A204.1 (cell line): ENCODE data around the gene TLE2.
"Not testable (repeated sequence)": the region's sequence is repeated elsewhere in the genome, so short reads cannot be mapped to it uniquely, and the experiment has no call there.

Source experiments
- FAIRE-seq: peaks from 2 replicates; lab custom pipeline; 2012; peaks lifted over from hg19 to GRCh38; lab: Jason Lieb, UNC

TLE2 gene

DNA sequence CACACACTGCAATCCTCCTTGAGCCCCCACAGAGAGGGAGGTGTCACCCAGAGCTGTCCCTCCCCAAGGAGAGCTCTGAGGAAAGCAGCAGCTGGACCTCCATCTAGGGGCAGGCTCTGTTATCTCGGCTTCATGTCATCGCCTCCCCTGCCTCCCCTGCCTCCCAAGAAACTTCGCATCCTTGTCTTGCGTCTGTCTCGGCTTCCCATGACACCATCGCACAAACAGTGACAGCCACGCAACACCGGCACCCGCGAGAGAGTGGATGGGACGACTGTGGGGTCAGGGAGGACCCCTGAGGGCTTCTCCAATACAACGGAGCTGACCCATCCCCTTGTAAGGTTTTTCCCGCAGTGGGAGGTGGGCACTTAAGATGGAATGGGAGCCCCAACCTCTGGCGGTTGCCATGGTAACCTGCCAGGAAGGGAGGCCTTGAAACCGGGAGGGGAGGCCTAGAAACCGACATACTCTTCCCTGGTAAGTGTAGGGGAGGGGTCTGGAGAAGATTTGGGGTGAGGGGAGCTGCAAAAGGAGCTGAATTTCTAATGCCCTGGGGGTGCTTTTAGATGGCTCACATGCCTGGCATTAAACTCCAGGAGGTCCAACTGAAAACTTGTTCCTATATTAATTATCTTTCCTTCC, 16.3 kb downstream of the TLE2 start:
- FAIRE-seq: no peak

DNA sequence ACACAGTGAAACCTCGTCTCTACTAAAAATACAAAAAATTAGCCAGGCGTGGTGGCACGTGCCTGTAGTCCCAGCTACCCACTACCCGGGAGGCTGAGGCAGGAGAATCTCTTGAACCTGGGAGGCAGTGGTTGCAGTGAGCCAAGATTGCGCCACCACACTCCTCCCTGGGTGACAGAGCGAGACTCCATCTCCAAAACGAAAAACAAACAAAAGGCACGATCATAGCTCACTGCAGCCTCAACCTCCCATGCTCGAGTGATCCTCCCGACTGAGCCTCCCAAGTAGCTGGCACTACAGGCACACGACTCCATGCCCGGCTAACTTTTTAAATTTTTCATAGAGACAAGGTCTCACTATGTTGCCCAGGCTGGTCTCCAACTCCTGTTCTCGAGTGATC, 17.0 kb downstream of the TLE2 start:
- not testable (repeated sequence) for FAIRE-seq

DNA sequence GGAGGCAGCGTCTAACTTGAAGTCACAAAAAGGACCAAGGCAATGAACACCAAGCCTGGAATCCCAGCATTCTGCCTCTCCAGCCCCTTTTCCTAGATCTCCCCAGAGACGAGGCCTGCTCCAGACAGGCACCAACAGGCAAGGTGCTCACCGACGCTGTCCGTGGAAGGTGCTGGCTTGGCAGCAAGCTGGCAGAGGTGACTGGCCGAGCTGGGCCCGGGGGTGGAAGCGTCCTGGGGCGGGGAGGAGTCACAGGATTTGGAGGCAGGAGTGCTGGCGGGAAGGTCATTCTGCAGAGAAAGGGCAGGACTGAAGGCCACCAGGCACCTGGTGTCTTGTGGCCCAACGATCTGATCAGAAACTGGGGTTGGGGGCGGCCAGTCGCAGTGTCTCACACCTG, 18.2 kb downstream of the TLE2 start:
- FAIRE-seq: no peak

DNA sequence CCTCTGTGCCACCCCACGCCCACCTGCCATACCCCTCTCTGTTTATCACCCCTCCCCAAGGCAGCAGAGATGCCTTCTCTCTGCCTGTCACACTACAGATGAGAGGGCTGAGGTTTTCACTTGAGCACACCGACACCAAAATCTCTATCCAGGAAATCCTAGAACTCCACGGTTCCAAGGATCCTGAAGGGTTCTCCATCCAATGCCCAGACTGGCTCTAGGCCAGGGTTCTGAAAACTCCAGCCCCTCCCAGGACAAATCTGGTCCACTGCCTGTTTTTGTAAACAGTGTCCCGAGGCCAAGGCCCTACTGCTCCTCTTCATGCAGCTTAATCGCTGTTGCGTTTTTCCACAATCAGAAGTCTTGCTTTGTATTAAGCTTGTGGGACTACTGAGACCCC, 20.1 kb downstream of the TLE2 start:
- FAIRE-seq: no peak

DNA sequence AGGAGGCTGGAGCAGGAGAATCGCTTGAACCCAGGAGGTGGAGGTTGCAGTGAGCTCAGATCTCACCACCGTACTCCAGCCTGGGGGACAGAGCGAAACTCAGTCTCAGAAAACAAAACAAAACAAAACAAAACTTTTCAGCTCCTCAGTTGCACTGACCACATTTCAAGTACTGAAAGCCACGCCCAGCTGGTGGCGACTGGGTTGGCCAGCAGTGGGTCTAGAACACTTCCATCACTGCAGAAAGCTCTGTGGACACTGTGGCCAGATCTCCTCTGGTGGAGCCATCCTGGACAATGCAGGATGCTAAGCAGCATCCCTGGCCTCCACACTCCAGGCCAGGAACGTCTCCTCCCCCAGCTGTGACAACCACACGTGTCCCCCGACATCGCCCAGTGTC, 21.1 kb downstream of the TLE2 start:
- no peak for FAIRE-seq

DNA sequence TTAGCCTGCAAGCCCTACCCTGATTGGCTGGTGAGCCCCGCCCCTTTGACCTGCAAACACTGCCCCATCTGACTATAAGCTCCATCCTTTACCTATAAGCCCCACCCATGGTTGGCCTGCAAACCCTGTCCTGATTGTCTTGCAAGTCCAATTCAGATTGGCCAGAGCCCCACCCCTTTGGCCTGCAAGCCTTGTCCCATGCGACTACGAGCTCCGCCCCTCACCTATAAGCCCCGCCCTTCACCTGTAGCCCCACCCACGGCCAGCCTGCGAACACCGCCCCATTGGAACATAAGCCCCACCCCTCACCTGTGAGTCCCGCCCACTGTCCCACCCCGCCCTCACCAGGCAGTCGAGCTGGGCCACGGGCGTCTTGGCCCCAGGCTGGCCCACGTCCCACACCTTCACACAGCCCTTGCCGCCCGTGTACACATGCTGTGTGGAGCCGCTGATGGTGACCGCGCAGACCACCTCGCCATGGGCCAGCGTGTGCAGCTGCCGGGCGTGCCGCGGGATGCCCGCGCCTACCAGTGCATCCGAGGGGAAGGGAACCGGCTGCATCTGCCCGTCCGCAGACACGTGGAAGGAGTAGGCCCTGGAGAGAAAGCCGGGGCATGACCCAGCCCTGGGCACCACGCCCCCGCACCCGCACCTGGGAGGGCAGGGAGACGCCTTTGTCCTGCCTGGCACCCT, 22.9 kb downstream of the TLE2 start:
- FAIRE-seq: no peak

DNA sequence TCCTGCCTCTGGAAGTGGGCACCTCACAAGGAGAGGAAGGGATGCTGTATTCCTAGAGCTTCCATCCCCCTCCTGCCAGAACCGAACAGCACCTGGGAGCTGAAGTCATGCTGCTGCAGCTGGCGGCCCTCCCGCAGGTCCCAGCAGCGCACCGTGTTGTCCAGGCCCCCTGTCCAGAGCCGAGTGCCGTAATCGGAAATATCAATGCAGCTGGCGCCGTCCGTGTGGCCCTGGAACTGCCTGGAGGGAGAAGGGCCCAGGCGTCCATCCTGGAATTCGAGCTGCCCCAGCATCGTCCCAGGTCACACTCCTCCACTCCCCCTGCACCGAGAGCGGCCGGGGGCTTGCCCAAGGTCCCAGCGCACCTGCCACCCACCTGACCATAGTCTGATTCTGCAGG, 23.7 kb downstream of the TLE2 start:
- FAIRE-seq: no peak

DNA sequence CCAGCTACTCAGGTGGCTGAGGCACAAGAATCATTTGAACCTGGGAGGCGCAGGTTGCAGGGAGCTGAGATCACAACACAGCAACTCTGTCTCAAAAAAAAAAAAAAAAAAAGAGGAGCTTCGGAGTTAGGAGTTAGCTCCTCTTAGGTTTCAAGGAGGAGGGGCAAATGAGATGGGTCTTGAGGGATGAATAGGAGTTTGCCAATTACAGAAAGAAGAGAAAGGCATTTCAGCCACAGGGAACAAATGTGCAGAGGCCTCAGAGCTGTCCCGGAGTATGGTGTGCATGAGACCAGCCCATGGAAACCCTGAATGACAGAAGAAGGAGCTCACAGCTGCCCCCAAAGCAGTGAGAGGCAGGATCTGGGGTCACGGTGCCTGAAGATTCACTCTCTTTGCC, 24.6 kb downstream of the TLE2 start:
- no peak for FAIRE-seq

DNA sequence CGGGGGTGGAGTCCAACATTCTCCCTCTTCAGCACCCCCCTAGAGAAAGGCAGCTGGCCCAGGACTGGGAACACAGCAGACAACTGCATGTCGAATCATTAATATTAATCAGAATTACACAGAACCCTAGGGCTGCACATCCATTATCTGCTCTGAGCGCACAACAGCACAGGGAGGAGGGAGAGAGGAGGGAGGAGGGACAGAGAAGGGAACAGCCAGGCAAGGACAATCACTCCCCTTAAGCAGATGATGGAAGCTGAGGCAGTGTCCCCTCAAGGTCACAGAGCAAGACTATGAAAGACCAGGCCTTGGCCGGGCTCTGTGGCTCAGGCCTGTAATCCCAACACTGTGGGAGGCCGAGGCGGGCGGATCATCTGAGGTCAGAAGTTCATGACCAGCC, 26.0 kb downstream of the TLE2 start:
- FAIRE-seq: no peak

DNA sequence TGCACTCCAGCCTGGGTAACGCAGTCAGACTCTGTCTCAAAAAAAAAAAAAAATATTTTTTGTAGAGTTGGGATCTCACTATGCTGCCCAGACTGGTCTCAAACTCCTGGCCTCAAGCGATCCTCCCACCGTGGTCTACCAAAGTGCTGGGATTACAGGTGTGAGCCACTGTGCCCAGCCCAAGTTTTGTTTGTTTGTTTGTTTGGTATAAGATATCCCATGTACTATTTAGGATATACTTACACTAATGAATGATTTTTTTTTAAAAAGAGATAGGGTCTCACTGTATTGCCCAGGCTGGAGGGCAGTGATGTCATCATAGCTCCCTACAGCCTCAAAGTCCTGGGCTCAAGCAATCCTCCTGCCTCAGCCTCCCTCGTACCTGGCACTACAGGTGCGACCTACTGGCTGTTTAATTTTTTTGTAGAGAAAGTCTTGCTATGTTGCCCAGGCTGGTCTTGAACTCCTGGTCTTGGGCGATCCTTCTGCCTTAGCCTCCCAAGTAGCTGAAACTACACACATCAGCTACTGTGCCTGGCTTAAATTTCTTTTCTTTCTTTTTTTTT, 27.8 kb downstream of the TLE2 start:
- no peak for FAIRE-seq

DNA sequence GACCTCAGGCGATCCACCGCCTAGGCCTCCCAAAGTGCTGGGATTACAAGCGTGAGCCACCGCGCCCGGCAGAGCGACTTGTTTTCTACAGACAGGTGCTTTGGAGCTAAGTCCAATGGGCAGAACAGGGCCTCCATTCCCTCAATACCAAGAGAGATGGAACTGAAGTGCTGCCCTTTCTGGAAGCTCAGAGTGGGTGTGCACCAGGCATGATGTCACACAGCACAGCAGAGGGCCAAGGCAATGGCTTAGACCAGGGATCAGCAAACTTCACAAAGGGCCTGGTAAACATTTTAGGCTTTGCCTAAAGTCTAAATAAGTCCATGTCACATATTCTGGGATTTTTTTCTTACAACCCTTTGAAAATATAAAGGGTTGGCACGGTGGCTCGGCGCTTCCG, 30.4 kb downstream of the TLE2 start:
- FAIRE-seq: no peak

DNA sequence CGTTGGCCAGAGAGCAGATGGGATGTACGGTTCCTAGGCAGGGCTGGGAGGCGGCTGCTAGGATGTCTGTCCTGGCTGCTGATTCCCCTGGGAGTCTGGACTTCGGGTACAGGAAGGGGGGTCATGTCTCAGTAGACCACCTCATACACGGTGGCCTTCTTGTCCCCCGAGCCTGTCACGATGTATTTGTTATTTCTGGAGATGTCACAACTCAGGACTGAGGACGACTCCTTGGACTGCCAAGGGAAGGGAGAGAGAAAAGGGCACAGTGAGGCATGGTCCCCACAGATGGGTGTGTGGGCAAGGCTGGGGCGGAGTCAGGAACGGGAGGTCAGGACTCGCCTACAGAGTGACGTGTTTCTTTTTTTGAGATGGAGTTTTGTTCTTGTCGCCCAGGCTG, 31.4 kb downstream of the TLE2 start:
- no peak for FAIRE-seq

DNA sequence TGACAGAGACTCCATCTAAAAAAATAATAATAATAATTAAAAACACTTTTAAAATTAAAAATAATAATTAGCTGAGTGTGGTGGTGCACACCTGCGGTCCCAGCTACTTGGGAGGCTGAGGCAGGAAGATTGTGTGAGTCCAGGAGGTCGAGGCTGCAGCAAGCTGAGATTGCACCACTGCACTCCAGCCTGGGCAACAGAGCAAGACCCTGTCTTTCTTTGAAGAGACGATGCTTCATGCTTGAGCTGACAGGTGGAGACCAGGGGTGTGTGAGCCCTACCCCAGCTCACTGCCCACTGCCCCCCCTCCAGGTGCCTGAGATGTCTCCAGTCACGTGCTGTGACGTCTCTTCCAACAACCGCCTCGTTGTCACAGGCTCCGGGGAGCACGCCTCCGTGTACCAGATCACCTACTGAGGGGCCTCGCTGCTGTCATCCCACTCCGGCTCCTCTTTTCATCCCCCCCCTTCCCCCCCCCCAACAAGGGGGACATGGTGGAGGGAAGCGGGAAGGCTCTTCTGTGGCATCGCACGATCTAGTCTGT, 34.4 kb downstream of the TLE2 start:
- no peak for FAIRE-seq

DNA sequence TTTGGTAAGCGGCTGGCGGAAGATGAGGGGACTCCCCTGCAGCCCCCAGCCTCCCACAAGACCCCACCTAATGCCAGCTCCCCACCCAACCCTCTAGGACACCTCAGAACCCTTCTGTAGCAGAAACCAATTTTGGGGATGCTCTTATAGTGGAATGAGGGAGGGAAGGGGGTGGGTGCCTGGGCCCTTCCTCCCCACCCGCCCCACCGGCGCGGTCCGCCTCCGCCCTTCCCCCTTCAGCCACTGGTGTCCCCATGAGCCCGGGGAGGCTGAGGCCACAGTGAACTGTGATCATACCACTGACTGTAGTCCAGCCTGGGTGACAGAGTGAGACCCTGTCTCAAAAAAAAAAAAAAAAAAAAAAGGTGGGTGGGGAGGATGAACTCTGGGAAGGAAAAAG, 35.5 kb downstream of the TLE2 start:
- no peak for FAIRE-seq

DNA sequence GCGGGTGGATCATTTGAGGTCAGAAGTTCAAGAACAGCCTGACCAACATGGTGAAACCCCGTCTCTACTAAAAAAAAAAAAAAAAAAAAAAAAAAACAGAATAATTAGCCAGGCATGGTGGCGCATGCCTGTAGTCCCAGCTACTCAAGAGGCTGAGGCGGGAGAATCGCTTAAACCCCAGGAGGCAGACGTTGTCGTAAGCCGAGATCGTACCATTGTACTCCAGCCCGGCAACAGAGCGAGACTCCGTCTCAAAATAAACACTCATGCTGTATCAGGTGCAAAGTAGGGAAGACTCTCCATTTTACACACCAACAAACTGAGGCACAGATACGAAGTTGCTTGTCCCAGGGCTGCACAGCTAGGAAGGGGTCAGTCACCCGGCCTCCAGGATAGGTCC, 36.1 kb downstream of the TLE2 start:
- FAIRE-seq: no peak

DNA sequence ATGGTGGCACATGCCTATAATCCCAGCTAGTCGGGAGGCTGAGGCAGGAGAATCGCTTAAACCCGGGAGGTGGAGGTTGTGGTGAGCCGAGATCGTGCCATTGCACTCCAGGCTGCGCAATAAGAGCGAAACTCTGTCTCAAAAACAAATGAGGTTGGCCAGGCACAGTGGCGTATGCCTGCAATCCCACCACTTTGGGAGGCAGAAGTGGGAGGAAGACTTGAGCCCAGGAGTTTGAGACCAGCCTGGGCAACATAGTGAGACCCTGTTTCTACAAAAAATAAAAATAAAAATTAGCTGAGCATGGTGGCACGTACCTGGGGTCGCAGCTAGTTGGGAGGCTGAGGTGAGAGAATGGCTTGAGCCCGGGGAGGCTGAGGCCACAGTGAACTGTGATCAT, 36.7 kb downstream of the TLE2 start:
- not testable (repeated sequence) for FAIRE-seq

DNA sequence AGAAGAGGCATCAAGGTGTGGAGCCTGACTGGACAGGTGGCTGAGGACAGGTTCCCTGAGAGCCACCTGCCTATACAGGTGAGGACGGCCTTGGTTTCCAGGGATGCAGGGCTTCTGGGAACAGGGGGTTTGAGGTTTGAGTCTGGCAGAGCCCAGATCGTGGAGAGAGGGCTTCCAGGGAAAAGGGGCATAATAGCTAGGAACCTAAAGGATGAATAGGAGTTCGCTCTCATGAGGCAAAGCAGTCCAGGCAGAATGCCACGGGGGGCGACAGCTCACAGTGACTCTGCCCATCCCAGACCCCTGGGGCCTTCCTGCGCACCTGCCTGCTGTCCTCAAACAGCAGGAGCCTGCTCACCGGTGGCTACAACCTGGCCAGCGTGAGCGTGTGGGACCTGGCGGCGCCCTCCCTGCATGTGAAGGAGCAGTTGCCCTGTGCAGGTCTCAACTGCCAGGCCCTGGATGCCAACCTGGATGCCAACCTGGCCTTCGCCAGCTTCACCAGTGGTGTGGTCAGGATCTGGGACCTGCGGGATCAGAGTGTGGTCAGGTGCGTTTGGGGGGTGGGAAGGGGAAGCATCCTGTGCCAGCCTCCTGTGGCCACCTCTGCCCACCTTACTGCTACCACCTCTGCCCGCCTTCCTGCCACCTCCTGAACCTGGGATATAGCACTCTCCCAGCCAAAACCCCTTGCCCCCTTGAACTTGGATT, 39.7 kb downstream of the TLE2 start:
- no peak for FAIRE-seq

DNA sequence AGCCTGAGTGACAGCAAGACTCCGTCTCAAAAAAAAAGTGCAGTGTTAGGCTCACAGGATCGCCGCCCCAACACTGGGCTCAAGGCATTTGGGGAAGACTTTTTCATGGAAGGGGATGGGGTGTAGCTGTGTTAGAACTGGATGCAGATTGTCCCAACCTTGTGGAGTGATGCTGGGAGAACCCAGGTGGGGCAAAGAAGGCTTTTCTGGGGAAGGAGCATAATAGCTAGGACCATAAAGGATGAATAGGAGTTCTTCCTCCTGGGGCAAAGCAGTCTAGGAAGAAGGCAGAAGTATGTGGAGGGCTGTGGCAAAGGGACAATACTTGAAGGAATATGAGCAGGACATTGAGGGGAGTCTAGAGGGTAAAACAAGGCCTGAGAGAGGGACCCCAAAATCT, 40.5 kb downstream of the TLE2 start:
- no peak for FAIRE-seq

DNA sequence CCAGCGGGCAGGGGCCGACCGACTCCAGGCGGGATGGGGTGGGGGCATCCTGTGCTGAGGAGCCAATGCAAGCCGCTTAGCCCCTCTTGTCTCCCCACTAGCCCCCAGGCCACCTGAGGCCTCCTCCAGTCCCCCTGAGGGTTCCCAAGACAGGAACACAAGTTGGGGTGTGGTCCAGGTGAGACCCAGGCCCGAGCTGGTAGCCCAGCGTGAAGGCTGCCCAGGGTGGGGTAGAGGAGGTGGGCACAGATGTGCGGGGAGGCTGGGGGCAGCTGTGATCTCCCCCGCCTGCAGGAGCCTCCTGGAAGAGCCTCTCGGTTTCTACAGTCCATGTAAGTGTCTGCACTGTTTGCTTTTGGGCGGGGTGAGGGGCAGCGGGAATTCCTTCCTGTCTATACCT, 41.3 kb downstream of the TLE2 start:
- no peak for FAIRE-seq

DNA sequence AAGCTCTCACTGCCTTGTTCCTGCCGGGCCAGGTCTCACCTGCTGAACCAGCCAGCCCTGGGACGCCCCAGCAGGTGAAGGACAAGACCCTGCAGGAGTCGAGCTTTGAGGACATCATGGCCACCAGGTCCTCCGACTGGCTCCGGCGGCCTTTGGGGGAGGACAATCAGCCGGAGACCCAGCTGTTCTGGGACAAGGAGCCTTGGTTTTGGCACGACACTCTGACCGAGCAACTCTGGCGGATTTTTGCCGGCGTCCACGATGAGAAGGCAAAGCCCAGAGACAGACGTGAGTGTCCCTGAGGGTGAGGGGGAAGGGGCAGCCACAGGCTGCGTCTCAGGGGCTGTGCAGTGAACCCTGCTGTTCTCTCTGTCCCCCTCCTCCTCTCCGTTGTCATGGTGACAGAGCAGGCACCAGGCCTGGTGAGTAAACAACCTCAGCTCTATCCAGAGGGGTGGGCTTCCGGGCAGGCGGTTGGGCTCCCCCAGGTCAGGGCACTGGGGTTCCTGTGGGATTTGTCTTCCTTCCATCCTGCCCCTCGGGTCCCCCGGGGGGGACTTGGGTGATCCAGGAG, 42.0 kb downstream of the TLE2 start:
- FAIRE-seq: no peak

DNA sequence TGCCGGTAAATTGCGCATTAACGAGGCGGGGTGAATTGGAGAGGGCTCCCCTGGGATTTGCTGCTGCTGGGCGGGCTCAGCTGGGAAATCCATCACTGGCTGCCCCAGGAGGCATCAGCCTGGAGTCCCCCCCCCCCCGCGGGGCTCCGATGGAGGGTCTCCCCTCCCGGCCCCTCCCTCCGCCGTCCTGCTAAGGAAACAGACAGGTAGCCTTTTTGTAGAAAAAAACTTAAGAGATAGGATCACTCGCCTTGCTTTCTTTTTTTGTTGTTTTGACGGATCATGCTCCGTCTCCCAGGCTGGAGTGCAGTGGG, 44.9 kb downstream of the TLE2 start:
- no peak for FAIRE-seq

DNA sequence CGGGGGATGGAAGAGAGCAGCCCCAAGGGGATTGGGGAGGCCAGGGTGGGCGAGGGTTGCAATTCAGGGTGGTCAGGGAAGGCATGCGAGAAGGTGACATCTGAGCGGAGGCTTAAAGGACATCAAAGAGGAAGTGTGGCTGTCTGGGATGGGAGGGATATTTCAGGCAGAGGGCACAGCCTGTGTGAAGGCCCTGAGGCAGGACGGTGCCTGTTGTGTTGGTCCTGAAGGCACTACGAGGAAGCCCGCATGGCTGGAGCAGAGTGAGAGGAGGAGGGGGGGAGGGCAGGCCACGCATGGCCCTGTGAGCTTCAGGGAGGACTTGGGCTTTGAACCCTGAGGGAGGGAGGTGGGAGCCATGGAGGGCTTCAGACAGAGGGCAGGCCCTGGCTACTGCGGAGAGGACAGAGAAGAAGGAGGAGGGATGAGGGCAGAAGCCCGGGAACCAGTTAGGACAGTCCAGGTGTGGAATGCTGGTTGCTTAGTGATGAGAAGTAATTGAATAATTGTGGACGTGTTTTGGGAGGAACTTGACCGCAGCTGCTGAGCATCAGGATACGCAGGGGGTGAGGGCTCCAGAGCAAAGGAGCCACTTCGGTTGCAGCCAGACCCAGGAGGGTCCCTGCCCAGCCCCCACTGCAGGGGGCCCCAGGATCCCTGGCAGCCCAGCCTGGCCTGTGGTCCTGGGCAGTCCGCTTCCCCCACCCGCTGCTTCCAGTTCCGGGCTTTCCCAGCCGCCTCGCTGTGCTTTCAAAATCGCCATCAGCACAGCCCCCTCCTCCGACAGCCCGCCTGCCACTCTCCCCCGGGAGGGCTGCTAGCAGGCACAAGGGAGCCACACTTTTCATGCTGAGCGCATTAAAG, 45.5 kb downstream of the TLE2 start:
- no peak for FAIRE-seq
